Uterus (tissue), 2 donors: Measurements from ENCODE around the gene UGT1A3.

Experiments
- POLR2A ChIP-seq, 2 donors: fragments of 450-650 bp; IDR thresholded peaks; one replicate each; pipeline ENCODE4 v1.6.1; 2016; ENCODE audit warnings: antibody characterized with exemption in 2 of 2, mild to moderate bottlenecking in 1 of 2, moderate library complexity in 1 of 2
- TF ChIP-seq, protein P1 (sequence below), 4 experiments: fragments of 200-600 bp in 2 of 4; fragments of 450-650 bp in 2 of 4; sonication (generic) in 2 of 4; IDR thresholded peaks; one replicate each; pipeline ENCODE4 v1.5.1; 2016 to 2019; ENCODE audit warnings: antibody characterized with exemption in 4 of 4, mild to moderate bottlenecking in 2 of 4, moderate library complexity in 1 of 4

DNA sequence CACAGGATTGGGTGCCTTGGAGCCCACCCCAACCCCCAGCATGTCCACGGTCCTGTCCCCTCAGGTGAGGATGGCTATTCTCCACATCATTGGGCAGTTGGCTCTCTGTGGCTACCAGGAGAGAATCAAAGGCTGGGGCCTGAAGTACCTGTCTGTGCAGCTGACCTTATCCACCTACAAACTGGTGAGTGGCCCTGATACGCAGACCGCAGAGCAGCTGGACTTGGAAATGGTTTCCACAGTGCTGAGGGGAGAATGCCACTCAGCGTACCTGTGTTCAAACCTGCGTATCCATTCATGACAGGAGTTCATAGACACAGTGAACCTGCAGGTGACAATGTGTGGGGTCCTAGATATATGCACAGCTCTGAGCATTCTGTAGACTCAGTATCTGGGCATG is 70.9 kb downstream of the UGT1A3 start:
- TF ChIP-seq, protein P1, sequence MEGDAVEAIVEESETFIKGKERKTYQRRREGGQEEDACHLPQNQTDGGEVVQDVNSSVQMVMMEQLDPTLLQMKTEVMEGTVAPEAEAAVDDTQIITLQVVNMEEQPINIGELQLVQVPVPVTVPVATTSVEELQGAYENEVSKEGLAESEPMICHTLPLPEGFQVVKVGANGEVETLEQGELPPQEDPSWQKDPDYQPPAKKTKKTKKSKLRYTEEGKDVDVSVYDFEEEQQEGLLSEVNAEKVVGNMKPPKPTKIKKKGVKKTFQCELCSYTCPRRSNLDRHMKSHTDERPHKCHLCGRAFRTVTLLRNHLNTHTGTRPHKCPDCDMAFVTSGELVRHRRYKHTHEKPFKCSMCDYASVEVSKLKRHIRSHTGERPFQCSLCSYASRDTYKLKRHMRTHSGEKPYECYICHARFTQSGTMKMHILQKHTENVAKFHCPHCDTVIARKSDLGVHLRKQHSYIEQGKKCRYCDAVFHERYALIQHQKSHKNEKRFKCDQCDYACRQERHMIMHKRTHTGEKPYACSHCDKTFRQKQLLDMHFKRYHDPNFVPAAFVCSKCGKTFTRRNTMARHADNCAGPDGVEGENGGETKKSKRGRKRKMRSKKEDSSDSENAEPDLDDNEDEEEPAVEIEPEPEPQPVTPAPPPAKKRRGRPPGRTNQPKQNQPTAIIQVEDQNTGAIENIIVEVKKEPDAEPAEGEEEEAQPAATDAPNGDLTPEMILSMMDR (IDR thresholded peaks at IDR 0.05) = no peak
- TF ChIP-seq POLR2A (IDR thresholded peaks at IDR 0.05) = no peak
